Measurements from ENCODE around the gene NTN3. TPM values are rescaled to one million over a fixed set of nuclear protein-coding genes. Genes with fewer than 3 reads are reported as not detected.

Gene NTN3
- total RNA-seq, 1 donor from 2014 or later = not detected

GRCh38 chr16:2512735-2513404 is 41.8 kb downstream of the NTN3 start:
- no peak for DNase-seq (ENCODE audit: low read depth)

GRCh38 chr16:2513405-2514332 is 42.6 kb downstream of the NTN3 start, which contains the start of gene ATP6V0C:
ATP6V0C (plus strand) TSS chr16:2513952; CDS start chr16:2514104, 152 bp downstream.
- DNase-seq (ENCODE audit: low read depth) = peak; percentile 87

GRCh38 chr16:2514333-2515179 is 43.5 kb downstream of the NTN3 start:
- no peak for DNase-seq (ENCODE audit: low read depth)

GRCh38 chr16:2515180-2515851 is 44.2 kb downstream of the NTN3 start:
- peak; percentile 61 for DNase-seq (ENCODE audit: low read depth)

- DNase-seq (ENCODE audit: low read depth) = no peak
These were observed 45.5 kb downstream of the NTN3 start for GRCh38 chr16:2516391-2517240.

- no peak for DNase-seq (ENCODE audit: low read depth)
These were observed 47.0 kb downstream of the NTN3 start for GRCh38 chr16:2517954-2518605.

GRCh38 chr16:2518823-2519710 is 48.0 kb downstream of the NTN3 start:
- no peak for DNase-seq (ENCODE audit: low read depth)

GRCh38 chr16:2519711-2520080 is 48.6 kb downstream of the NTN3 start:
- DNase-seq (ENCODE audit: low read depth) = no peak

GRCh38 chr16:2520097-2520783 is 49.1 kb downstream of the NTN3 start, which contains the start of gene AMDHD2:
AMDHD2 (plus strand) TSS chr16:2520371; CDS start chr16:2520459, 88 bp downstream.
- peak; percentile 81 for DNase-seq (ENCODE audit: low read depth)

GRCh38 chr16:2520784-2521531 is 49.9 kb downstream of the NTN3 start:
- DNase-seq (ENCODE audit: low read depth) = no peak

Small RNAs within 50 kb of the gene (microRNA-seq; reads per million reads assigned to microRNA genes)
- gene MIR6767 (not detected), gene MIR6768 (not detected)

Other genes starting within 250 kb of the NTN3 start
- gene E4F1, start 247.7 kb upstream of the NTN3 start, total RNA-seq = 33.6 and 35.3 TPM in 2 replicates
- 2.2 and 2.4 TPM in 2 replicates for gene DNASE1L2, start 234.9 kb upstream of the NTN3 start, total RNA-seq
- gene ECI1, start 219.7 kb upstream of the NTN3 start, total RNA-seq = 39.6 and 46.4 TPM in 2 replicates
- gene RNPS1, start 203.2 kb upstream of the NTN3 start, total RNA-seq = 109 and 136 TPM in 2 replicates
- gene ABCA3, start 130.6 kb upstream of the NTN3 start, total RNA-seq = 7.0 and 12.1 TPM in 2 replicates
- gene CCNF, start 41.9 kb upstream of the NTN3 start, total RNA-seq = 3.1 and 3.2 TPM in 2 replicates
- 5.7 and 10.4 TPM in 2 replicates for gene TEDC2, start 11.2 kb upstream of the NTN3 start, total RNA-seq
- gene TBC1D24, start 3.8 kb downstream of the NTN3 start, total RNA-seq = 27.6 and 46.3 TPM in 2 replicates
- 50.9 and 59.2 TPM in 2 replicates for gene ATP6V0C, start 42.7 kb downstream of the NTN3 start, total RNA-seq
- gene AMDHD2, start 49.1 kb downstream of the NTN3 start, total RNA-seq = 39.7 and 47.1 TPM in 2 replicates
- gene CEMP1, start 60.1 kb downstream of the NTN3 start, total RNA-seq = 0.32 TPM in 1 of 2 replicates, not detected in the other
- gene PDPK1, start 66.7 kb downstream of the NTN3 start, total RNA-seq = 22.4 and 22.6 TPM in 2 replicates
- gene KCTD5, start 211.2 kb downstream of the NTN3 start, total RNA-seq = 39.0 and 40.6 TPM in 2 replicates
- gene PRSS27, start 248.9 kb downstream of the NTN3 start, total RNA-seq = 0.26 and 0.62 TPM in 2 replicates

Data from myocyte (in vitro differentiated cells).